ENCODE measurements around the gene STON1.

- TF ChIP-seq, protein P1, sequence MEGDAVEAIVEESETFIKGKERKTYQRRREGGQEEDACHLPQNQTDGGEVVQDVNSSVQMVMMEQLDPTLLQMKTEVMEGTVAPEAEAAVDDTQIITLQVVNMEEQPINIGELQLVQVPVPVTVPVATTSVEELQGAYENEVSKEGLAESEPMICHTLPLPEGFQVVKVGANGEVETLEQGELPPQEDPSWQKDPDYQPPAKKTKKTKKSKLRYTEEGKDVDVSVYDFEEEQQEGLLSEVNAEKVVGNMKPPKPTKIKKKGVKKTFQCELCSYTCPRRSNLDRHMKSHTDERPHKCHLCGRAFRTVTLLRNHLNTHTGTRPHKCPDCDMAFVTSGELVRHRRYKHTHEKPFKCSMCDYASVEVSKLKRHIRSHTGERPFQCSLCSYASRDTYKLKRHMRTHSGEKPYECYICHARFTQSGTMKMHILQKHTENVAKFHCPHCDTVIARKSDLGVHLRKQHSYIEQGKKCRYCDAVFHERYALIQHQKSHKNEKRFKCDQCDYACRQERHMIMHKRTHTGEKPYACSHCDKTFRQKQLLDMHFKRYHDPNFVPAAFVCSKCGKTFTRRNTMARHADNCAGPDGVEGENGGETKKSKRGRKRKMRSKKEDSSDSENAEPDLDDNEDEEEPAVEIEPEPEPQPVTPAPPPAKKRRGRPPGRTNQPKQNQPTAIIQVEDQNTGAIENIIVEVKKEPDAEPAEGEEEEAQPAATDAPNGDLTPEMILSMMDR (IDR thresholded peaks at IDR 0.05) = no peak
- no peak for TF ChIP-seq POLR2A (IDR thresholded peaks at IDR 0.05)
These were observed 103.2 kb downstream of the STON1 start for GRCh38 chr2:48633143-48633542.

Data from suprapubic skin (tissue), 3 donors.